ENCODE results near the gene COL20A1.

DNA sequence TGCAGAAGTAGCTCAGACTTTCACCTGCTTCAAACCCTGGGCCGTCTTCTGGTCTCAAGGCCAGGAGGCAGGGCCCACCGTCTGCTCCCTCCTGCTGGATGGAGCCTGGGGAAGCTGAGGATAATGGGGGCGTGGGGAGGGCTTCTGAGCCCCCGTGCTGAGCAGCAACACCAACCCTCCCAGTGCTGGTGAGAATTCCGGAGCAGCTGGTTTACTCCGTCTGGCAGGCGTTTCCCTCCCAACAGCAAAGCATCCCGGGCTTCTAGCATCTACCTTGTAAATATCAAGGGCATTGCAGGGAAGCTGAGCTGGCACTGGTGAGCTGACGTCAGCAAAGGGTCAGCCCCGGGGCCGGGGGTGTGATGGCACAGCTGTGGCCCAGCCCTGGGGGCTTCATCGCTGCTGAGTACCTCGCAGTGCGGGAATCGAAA, 85.0 kb downstream of the COL20A1 start:
- TF ChIP-seq, protein P1, sequence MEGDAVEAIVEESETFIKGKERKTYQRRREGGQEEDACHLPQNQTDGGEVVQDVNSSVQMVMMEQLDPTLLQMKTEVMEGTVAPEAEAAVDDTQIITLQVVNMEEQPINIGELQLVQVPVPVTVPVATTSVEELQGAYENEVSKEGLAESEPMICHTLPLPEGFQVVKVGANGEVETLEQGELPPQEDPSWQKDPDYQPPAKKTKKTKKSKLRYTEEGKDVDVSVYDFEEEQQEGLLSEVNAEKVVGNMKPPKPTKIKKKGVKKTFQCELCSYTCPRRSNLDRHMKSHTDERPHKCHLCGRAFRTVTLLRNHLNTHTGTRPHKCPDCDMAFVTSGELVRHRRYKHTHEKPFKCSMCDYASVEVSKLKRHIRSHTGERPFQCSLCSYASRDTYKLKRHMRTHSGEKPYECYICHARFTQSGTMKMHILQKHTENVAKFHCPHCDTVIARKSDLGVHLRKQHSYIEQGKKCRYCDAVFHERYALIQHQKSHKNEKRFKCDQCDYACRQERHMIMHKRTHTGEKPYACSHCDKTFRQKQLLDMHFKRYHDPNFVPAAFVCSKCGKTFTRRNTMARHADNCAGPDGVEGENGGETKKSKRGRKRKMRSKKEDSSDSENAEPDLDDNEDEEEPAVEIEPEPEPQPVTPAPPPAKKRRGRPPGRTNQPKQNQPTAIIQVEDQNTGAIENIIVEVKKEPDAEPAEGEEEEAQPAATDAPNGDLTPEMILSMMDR (IDR thresholded peaks at IDR 0.05), result no peak
- TF ChIP-seq POLR2A (IDR thresholded peaks at IDR 0.05) (no peak), EP300 (IDR thresholded peaks at IDR 0.05) (no peak)

Measured in tibial nerve (tissue), 4 donors.